ENCODE measurements around the gene ARID2.

ARID2 gene

DNA sequence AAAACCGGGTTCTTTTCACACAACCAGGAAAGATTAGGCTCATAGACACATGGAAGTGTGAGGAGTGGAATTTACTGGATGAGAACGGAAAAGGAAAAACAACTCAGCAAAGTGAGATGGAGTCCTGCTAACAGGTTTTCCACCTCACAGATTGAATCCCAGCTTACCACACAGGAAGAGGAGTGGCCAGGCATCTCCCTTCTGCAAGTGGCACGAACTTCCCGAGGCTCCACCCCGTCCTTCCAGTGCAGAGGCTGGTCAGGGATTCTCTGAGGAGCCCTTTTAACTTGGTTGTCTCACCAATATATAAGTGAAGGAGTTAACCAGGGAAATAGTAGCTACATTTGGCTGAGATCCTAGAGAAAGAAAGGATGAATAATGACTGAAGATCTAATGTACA, 158.0 kb downstream of the ARID2 start:
- H4K8ac ChIP-seq (ENCODE audit: low read depth, low read length) = no peak overlapping the region
- no peak overlapping the region for H3K9ac ChIP-seq (ENCODE audit: low read depth, low read length, poor library complexity)
- H3K36me3 ChIP-seq (replicated peaks in 1 of 2; ENCODE audit: control insufficient read depth in 2 of 2, insufficient read depth in 2 of 2, low read length in 2 of 2) = peaks cover 5 to 77% of the 10 kb centered on the region in 2 donors
- WGBS, 2 donors (ENCODE audit: extremely low coverage in 2 of 2, insufficient read length in 2 of 2, insufficient replicate concordance in 1 of 2) = no CpG with 5 or more reads among the region's 5 CpGs
- no peak overlapping the region for H3K23ac ChIP-seq (ENCODE audit: low read depth, low read length, poor library complexity)
- no peak overlapping the region for H4K91ac ChIP-seq (ENCODE audit: low read depth, low read length, poor library complexity)
- H3K14ac ChIP-seq (ENCODE audit: low read length) = no peak overlapping the region
- no peak overlapping the region for H3K4me2 ChIP-seq (ENCODE audit: insufficient read depth, low read length, poor library complexity, severe bottlenecking)
- no peak for DNase-seq (ENCODE audit: low spot score)
- H2BK5ac ChIP-seq (ENCODE audit: low read length) = no peak overlapping the region
- no peak overlapping the region for H3K18ac ChIP-seq (ENCODE audit: low read length)
- H2BK15ac ChIP-seq (ENCODE audit: low read length) = no peak overlapping the region
- H3K4ac ChIP-seq (ENCODE audit: low read length) = no peak overlapping the region
- no peak overlapping the region for H3K27ac ChIP-seq (replicated peaks; ENCODE audit: low read length)
- no peak overlapping the region for H2BK120ac ChIP-seq (ENCODE audit: low read depth, low read length)
- H2AK5ac ChIP-seq (ENCODE audit: low read depth, low read length) = no peak overlapping the region
- H3K4me3 ChIP-seq (ENCODE audit: low read length in 2 of 2) = no peak overlapping the region
- H2AFZ ChIP-seq (ENCODE audit: low read length) = no peak overlapping the region
- H3K27me3 ChIP-seq (ENCODE audit: control insufficient read depth in 3 of 3, insufficient read depth in 3 of 3, low read depth in 1 of 3, low read length in 3 of 3) = no peaks in the 10 kb centered on the region
- H3K4me1 ChIP-seq (ENCODE audit: control insufficient read depth in 2 of 2, insufficient read depth in 1 of 2, low read depth in 1 of 2, low read length in 2 of 2) = no peaks in the 10 kb centered on the region
- no peak overlapping the region for H2BK12ac ChIP-seq (ENCODE audit: low read length)
- H3K9me3 ChIP-seq (replicated peaks in 1 of 2; ENCODE audit: control insufficient read depth in 2 of 2, insufficient read depth in 1 of 2, low read depth in 1 of 2, low read length in 2 of 2) = peaks cover 2 to 17% of the 10 kb centered on the region in 2 donors
- H3K79me1 ChIP-seq (ENCODE audit: low read depth, low read length) = no peaks in the 10 kb centered on the region

DNA sequence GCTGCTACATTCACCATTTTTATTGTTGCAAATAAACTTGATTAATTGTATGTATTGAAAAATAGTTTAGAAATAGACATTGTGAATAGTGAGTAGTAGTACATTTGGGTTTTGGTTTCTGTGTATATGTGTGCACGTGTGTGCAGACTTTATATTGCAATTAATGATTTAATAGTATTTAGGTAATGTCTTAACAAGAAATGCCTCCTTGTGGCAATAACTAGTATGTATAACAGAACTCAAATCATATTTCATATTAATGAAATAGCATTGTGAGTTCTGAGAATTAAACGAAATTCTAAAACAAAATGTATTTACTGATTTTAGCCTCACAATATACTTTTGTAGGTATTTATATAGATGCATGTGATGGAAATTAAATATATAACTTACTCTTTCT, 160.8 kb downstream of the ARID2 start:
- no peak overlapping the region for H3K23ac ChIP-seq (ENCODE audit: low read depth, low read length, poor library complexity)
- H3K9ac ChIP-seq (ENCODE audit: low read depth, low read length, poor library complexity) = no peak overlapping the region
- H2BK15ac ChIP-seq (ENCODE audit: low read length) = no peak overlapping the region
- H3K4me2 ChIP-seq (ENCODE audit: insufficient read depth, low read length, poor library complexity, severe bottlenecking) = no peak overlapping the region
- no peak for DNase-seq (ENCODE audit: low spot score)
- H2AFZ ChIP-seq (ENCODE audit: low read length) = no peak overlapping the region
- no CpG with 5 or more reads among the region's 2 CpGs for WGBS, 2 donors (ENCODE audit: extremely low coverage in 2 of 2, insufficient read length in 2 of 2, insufficient replicate concordance in 1 of 2)
- H3K4ac ChIP-seq (ENCODE audit: low read length) = no peak overlapping the region
- no peak overlapping the region for H2BK120ac ChIP-seq (ENCODE audit: low read depth, low read length)
- no peak overlapping the region for H4K91ac ChIP-seq (ENCODE audit: low read depth, low read length, poor library complexity)
- no peak overlapping the region for H2BK12ac ChIP-seq (ENCODE audit: low read length)
- no peak overlapping the region for H3K18ac ChIP-seq (ENCODE audit: low read length)
- H3K36me3 ChIP-seq (replicated peaks in 1 of 2; ENCODE audit: control insufficient read depth in 2 of 2, insufficient read depth in 2 of 2, low read length in 2 of 2) = peaks cover 5 to 78% of the 10 kb centered on the region in 2 donors
- no peaks in the 10 kb centered on the region for H3K27me3 ChIP-seq (ENCODE audit: control insufficient read depth in 3 of 3, insufficient read depth in 3 of 3, low read depth in 1 of 3, low read length in 3 of 3)
- H2AK5ac ChIP-seq (ENCODE audit: low read depth, low read length) = no peak overlapping the region
- peaks cover 2 to 10% of the 10 kb centered on the region in 2 donors for H3K9me3 ChIP-seq (replicated peaks in 1 of 2; ENCODE audit: control insufficient read depth in 2 of 2, insufficient read depth in 1 of 2, low read depth in 1 of 2, low read length in 2 of 2)
- H3K14ac ChIP-seq (ENCODE audit: low read length) = no peak overlapping the region
- H3K27ac ChIP-seq (replicated peaks; ENCODE audit: low read length) = no peak overlapping the region
- no peaks in the 10 kb centered on the region for H3K4me1 ChIP-seq (ENCODE audit: control insufficient read depth in 2 of 2, insufficient read depth in 1 of 2, low read depth in 1 of 2, low read length in 2 of 2)
- H4K8ac ChIP-seq (ENCODE audit: low read depth, low read length) = no peak overlapping the region
- H3K79me1 ChIP-seq (ENCODE audit: low read depth, low read length) = no peaks in the 10 kb centered on the region
- no peak overlapping the region for H2BK5ac ChIP-seq (ENCODE audit: low read length)
- no peak overlapping the region for H3K4me3 ChIP-seq (ENCODE audit: low read length in 2 of 2)

DNA sequence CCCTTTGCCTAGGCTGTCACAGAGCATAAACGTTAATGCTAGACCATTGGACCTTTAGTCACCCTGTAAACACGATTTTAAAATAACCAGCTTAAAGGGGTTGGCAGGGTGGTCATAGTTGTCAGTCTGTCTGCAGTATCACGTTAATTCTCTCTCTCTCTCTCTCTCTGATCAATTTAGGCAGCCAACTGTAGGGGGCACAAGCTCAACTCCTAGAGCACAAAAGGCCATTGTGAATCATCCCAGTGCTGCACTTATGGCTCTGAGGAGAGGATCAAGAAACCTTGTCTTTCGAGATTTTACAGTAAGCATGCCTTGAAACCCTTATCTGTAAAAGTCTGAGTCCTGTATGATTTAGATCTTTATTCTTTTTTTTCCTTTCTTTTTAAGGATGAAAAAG, 163.7 kb downstream of the ARID2 start:
- Histone ChIP-seq H3K36me3 (replicated peaks in 1 of 2; ENCODE audit: control insufficient read depth in 2 of 2, insufficient read depth in 2 of 2, low read length in 2 of 2) (peaks cover 6 to 80% of the 10 kb centered on the region in 2 donors), H3K4ac (ENCODE audit: low read length) (no peak overlapping the region), H3K9ac (ENCODE audit: low read depth, low read length, poor library complexity) (no peak overlapping the region), H2BK12ac (ENCODE audit: low read length) (no peak overlapping the region), H3K14ac (ENCODE audit: low read length) (no peak overlapping the region), H3K9me3 (replicated peaks in 1 of 2; ENCODE audit: control insufficient read depth in 2 of 2, insufficient read depth in 1 of 2, low read depth in 1 of 2, low read length in 2 of 2) (peaks cover 2 to 5% of the 10 kb centered on the region in 2 donors), H2BK15ac (ENCODE audit: low read length) (no peak overlapping the region), H2BK120ac (ENCODE audit: low read depth, low read length) (no peak overlapping the region), H2BK5ac (ENCODE audit: low read length) (no peak overlapping the region), H3K23ac (ENCODE audit: low read depth, low read length, poor library complexity) (no peak overlapping the region), H2AK5ac (ENCODE audit: low read depth, low read length) (no peak overlapping the region), H2AFZ (ENCODE audit: low read length) (no peak overlapping the region), H3K4me3 (ENCODE audit: low read length in 2 of 2) (no peak overlapping the region), H3K4me1 (ENCODE audit: control insufficient read depth in 2 of 2, insufficient read depth in 1 of 2, low read depth in 1 of 2, low read length in 2 of 2) (peaks cover 0 to 1% of the 10 kb centered on the region in 2 donors), H3K4me2 (ENCODE audit: insufficient read depth, low read length, poor library complexity, severe bottlenecking) (no peak overlapping the region), H3K18ac (ENCODE audit: low read length) (no peak overlapping the region), H3K79me1 (ENCODE audit: low read depth, low read length) (no peaks in the 10 kb centered on the region), H4K8ac (ENCODE audit: low read depth, low read length) (no peak overlapping the region), H3K27me3 (ENCODE audit: control insufficient read depth in 3 of 3, insufficient read depth in 3 of 3, low read depth in 1 of 3, low read length in 3 of 3) (no peaks in the 10 kb centered on the region), H4K91ac (ENCODE audit: low read depth, low read length, poor library complexity) (no peak overlapping the region), H3K27ac (replicated peaks; ENCODE audit: low read length) (no peak overlapping the region)
- DNase-seq (ENCODE audit: low spot score) = peak; percentile 21
- no CpG with 5 or more reads among the region's 4 CpGs for WGBS, 2 donors (ENCODE audit: extremely low coverage in 2 of 2, insufficient read length in 2 of 2, insufficient replicate concordance in 1 of 2)

DNA sequence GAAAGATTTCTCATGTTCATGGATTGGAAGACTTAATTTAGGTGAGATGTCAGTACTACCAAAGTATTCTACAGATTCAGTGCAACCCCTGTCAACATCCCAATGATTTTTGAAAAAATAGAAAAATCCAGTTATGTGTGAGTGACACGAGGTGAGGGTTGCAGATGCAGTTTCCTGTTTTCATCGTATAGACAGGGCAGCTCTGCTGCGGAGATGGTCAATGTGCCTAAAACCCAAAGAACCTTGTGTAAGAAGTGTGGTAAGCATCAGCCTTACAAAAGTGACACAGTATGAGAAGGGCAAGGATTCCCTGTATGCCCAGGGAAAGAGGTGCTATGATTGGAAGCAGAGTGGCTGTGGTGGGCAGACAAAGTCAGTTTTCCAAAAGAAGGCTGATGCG, 166.5 kb downstream of the ARID2 start:
- no peak overlapping the region for H2BK5ac ChIP-seq (ENCODE audit: low read length)
- H3K9me3 ChIP-seq (replicated peaks in 1 of 2; ENCODE audit: control insufficient read depth in 2 of 2, insufficient read depth in 1 of 2, low read depth in 1 of 2, low read length in 2 of 2) = peaks cover 2 to 5% of the 10 kb centered on the region in 2 donors
- DNase-seq (ENCODE audit: low spot score) = no peak
- H2BK15ac ChIP-seq (ENCODE audit: low read length) = no peak overlapping the region
- peaks cover 0 to 1% of the 10 kb centered on the region in 2 donors for H3K4me1 ChIP-seq (ENCODE audit: control insufficient read depth in 2 of 2, insufficient read depth in 1 of 2, low read depth in 1 of 2, low read length in 2 of 2)
- H4K91ac ChIP-seq (ENCODE audit: low read depth, low read length, poor library complexity) = no peak overlapping the region
- H3K27me3 ChIP-seq (ENCODE audit: control insufficient read depth in 3 of 3, insufficient read depth in 3 of 3, low read depth in 1 of 3, low read length in 3 of 3) = no peaks in the 10 kb centered on the region
- no peak overlapping the region for H2BK12ac ChIP-seq (ENCODE audit: low read length)
- H3K23ac ChIP-seq (ENCODE audit: low read depth, low read length, poor library complexity) = no peak overlapping the region
- WGBS, 2 donors (ENCODE audit: extremely low coverage in 2 of 2, insufficient read length in 2 of 2, insufficient replicate concordance in 1 of 2) = no CpG with 5 or more reads among the region's 4 CpGs
- H3K36me3 ChIP-seq (replicated peaks in 1 of 2; ENCODE audit: control insufficient read depth in 2 of 2, insufficient read depth in 2 of 2, low read length in 2 of 2) = peaks cover 6 to 93% of the 10 kb centered on the region in 2 donors
- H3K4me3 ChIP-seq (ENCODE audit: low read length in 2 of 2) = peak overlapping the region in 1 of 2 donors; percentile 34
- H3K4me2 ChIP-seq (ENCODE audit: insufficient read depth, low read length, poor library complexity, severe bottlenecking) = no peak overlapping the region
- H3K9ac ChIP-seq (ENCODE audit: low read depth, low read length, poor library complexity) = no peak overlapping the region
- no peak overlapping the region for H3K18ac ChIP-seq (ENCODE audit: low read length)
- H3K14ac ChIP-seq (ENCODE audit: low read length) = no peak overlapping the region
- no peak overlapping the region for H2AFZ ChIP-seq (ENCODE audit: low read length)
- no peak overlapping the region for H4K8ac ChIP-seq (ENCODE audit: low read depth, low read length)
- H3K79me1 ChIP-seq (ENCODE audit: low read depth, low read length) = no peaks in the 10 kb centered on the region
- H2BK120ac ChIP-seq (ENCODE audit: low read depth, low read length) = no peak overlapping the region
- H3K27ac ChIP-seq (replicated peaks; ENCODE audit: low read length) = no peak overlapping the region
- H3K4ac ChIP-seq (ENCODE audit: low read length) = no peak overlapping the region
- no peak overlapping the region for H2AK5ac ChIP-seq (ENCODE audit: low read depth, low read length)
